ENCODE measurements around the gene IL6R.
"Not testable (repeated sequence)": the region's sequence is repeated elsewhere in the genome, so short reads cannot be mapped to it uniquely, and the experiment has no call there.

Gene IL6R

GRCh38 chr1:154407198-154408091, 2.3 kb downstream of the IL6R start:
- peak; percentile 32 for DNase-seq

DNA sequence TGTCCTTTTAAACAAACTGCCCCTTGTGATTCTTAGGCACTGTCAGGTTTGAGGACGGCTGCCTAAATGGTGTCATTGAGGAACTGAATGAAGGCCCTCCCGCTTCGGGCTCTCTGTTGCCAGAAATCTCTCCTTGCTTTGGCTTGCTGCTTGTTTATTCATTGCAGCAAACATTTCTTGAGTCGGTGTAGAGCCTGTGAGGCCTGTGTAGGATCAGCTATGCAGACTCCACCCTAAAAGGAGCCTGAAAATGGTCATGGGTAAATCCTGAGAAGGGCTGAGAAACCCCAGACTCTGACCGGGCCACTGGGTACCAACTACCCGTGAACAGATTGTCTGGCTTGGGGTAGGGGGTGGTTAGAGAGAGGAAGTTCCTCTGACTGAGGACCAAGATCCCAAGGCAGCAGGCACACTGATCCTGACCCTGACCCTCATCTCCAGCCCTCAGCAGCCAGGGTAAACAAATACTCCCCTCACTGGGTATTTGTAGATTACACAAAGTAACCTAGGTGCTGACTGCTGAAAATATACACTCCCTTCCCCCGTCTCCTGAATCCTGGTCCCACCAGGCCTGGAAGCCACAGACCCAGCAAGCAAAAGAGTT, 3.1 kb downstream of the IL6R start:
- no peak for DNase-seq

DNA sequence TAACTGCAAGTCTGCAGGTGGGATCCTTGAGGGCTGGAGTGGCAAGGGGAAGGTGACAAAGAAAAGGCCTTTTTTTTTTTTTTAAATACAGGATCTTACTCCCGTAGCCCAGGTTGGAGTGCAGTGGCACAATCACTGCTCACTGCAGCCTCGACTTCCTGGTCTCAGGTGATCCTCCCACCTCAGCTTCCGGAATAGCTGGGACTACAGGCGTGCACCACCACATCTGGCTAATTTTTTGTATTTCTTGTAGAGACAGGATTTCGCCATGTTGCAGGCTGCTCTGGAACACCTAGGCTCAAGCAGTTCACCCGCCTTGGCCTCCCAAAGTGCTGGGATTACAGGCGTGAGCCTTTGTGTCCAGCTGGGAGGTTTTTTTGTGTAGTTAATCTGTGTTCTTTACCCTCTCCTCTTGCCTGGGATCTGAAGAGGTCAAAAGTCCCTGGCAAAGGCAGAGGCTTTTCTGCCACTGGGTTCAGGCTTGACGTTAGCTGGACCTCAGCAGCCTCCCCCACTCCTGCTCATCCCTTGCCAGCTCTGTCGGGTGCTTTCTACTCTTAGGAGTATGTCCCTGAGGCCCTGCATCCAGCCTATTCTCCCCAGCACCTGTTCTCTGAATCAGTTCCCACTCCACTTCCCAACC, 5.2 kb downstream of the IL6R start:
- no peak for DNase-seq

DNA sequence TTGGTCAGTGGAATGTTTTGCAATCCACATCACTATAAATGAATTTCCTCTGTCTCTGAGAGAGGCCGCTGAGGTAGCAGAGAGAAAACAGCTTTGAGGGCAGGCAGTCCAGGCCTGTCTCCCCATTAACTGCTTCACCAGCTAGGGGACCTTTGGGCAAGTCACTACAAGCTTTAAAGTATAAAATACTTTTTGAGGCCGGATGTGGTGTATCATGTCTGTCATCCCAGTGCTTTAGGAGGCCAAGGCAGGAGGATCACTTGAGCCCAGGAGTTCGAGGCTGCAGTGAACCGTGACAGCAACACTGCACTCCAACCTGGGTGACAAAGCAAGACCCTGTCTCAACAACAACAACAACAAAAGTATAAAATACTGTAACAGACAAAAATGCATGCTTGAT, 6.4 kb downstream of the IL6R start:
- no peak for DNase-seq

DNA sequence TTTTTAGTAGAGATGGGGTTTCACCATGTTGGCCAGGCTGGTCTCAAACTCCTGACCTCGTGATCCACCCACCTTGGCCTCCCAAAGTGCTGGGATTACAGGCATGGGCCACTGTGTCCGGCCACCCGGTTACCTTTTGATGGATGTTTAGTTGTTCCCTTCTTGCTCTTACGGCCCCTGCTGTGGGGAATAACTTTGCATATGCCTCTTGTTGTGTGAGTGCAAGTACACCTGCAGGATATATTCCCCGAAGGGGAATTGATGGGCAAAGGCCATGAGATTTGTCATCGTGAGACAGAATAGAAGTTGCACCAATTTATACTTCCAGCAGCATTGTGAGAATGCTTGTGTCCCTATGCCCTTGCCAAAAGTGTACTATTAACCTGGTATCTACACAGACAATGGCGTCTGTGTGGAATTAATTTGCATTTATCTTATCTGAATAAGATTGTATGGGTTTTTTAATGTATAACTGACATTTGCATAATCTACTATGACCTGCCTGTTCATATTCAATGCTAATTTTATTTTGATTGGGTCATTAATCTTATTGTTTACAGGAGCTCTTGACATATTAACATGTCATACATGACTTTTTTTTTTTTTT, 8.1 kb downstream of the IL6R start:
- DNase-seq, result no peak

- DNase-seq, result no peak
Observed at GRCh38 chr1:154414606-154415005, 9.5 kb downstream of the IL6R start.

GRCh38 chr1:154416471-154417337, 11.6 kb downstream of the IL6R start:
- no peak for DNase-seq

DNA sequence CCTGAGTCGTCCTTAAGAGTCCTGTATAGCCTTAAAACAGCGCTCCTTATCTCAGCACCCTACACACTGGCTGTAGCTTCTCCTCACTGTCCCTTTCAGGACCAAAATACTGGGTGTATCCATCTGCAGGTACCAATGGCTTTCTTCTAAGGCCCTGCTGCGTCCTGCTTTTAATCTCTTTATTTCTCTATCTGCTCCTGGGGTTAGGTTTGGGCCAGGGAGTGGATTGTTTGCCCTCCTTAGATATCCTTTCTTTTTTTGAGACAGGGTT, 12.1 kb downstream of the IL6R start:
- no peak for DNase-seq

GRCh38 chr1:154418062-154418921, 13.1 kb downstream of the IL6R start:
- DNase-seq, result peak; percentile 42

GRCh38 chr1:154418923-154419619, 13.9 kb downstream of the IL6R start:
- DNase-seq, result no peak

DNA sequence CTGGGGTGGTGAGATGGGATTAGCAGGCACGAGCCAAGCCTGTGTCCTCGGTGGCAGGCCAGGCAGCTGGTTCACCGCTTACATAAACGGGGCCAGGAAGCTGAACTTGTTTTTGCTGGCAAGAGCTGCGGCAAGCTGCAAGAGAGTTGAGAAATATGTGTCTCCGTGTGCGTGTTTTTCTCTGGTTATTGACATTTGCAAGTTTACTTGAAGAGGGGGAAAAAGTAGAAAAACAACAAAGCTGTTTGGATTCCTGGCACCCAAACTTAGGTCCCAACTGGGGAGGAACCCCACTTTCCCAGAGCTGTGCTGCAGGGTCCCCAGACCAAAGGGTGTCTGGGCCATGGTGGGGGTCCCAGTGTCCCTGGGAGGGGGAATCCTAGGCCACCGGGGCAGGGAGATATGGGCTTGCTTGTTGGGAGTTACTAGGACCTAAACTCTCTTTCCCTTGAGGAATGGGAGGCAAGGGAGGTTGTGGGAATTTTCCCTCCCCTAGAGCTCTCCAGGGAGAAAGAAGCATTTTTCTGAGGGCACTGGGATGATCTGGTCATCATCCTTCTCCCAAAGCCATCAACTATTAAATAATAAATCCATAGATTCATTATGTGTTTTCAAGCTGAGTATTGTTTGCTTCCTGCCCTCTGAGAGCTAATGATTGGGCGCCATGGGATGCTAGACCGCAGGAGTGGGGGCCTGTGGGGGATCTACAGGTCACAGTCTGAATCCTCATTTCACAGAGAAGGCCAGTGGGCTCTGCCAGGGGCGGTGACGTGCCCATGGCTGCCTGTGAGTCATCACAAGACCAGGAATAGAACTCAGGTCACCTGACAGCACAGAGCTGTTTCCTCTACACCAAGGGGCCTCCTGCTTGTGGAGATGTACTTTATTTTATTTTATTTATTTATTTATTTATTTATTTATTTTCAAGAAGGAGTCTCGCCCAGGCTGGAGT, 14.8 kb downstream of the IL6R start:
- peak; percentile 57 for DNase-seq

DNA sequence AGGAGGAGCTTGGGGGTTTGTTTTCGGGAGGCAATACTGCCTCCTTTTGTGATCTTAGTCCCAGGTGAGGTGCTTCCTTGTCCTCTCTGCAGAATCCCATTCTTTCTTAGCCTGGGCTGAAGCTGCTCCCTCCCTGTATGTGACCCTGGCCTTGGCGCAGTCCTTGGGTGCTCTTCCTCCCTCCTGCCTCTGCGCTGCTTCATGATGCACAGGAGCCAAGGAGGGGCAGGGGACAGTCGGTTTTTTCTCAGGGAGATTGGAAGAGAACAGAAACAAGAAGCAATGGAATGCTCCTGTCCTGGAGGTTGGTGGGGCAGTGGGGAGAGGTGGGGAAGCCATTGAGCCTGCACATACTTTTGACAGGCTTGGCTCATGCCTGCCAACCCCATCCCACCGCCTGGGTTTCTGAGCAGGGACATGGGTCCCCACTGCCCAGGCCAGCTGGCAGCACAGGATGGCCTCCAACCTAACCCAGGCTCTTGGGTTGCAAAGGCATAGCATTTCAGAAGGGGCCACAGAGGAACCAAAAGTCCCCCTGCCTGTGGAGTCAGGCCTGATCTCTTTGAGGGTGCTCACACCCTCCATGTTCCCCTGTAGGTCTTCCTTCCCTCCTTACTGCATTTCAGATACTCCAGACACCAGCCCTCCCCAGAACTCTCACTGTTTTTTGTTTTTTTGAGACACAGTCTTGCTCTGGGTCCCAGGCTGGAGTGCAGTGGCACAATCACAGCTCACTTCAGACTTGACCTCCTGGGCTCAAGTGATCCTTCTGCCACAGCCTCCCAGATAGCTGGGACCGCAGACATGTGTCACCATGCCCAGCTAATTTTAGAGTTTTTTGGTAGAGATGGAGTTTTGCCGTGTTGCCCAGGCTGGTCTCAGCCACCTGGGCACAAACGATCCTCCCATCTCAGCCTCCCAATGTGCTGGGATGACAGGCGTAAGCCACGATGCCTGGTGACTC, 16.1 kb downstream of the IL6R start:
- DNase-seq, result no peak

GRCh38 chr1:154422049-154422448, 16.9 kb downstream of the IL6R start:
- not testable (repeated sequence) for DNase-seq

DNA sequence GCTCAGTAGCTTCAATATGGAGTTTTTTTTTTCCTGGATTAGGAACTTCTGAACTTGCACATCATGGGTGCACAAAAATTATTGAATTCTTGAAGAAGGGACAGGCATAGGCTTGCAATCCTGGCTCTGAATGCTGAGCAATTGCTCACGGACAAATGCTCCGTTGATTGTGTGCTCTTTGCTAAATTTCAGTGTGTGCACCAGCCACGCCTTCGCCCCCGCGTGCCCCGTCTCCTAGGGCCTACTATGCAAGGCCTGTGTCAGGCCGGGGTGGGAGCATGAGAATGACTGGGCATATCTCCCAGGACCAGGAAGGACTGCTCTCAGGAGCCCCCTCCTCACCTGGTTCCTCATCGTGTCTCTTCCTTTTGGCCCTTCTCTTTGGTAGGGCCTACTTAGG, 17.4 kb downstream of the IL6R start:
- DNase-seq, result no peak

GRCh38 chr1:154423304-154423987, 18.3 kb downstream of the IL6R start:
- peak; percentile 51 for DNase-seq

DNA sequence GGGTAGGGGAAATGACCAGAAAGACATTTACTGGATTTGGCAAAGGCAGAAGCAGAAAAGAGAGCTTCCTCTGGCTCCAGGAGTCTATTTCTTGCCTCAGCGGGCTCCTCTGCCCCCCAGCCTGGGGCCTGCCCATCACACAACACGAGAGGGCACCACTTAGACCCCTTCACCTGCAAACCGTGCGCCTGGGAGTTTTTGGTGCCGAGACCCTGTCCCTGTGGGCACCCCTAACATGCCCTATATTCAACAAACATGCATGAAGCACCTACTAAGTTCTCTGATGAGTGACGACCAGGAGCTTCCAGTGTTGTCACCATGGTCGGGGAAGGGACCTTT, 18.8 kb downstream of the IL6R start:
- no peak for DNase-seq

DNA sequence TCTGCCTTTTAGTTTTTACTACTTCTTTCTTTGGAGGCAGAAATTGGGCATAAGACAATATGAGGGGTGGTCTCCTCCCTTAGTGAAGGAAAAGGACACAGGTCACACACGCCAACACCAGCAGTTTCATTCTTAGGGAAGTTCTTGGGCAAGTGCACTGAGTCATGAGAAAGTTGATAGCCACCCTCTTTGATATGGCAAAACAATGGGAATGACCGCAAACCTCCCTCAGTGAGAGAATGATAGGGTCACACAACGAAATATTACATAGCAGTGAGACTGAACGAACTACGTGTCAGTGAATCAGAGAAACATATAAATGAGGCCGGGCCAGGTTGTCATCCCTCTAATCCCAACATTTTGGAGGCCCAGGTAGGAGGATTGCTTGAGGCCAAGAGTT, 20.0 kb downstream of the IL6R start:
- DNase-seq, result no peak
